CD4-positive, alpha-beta T cell treated with Interleukin-4 for 4 hours (primary cell): ENCODE results near the gene GBF1.
A peak's percentile ranks its signal among the peaks of the same experiment; 100 is the strongest.

ENCODE experiments used
- DNase-seq: peaks from one replicate; pipeline ENCODE4 v3.0.0-alpha.2; 2020

The GBF1 gene

DNA sequence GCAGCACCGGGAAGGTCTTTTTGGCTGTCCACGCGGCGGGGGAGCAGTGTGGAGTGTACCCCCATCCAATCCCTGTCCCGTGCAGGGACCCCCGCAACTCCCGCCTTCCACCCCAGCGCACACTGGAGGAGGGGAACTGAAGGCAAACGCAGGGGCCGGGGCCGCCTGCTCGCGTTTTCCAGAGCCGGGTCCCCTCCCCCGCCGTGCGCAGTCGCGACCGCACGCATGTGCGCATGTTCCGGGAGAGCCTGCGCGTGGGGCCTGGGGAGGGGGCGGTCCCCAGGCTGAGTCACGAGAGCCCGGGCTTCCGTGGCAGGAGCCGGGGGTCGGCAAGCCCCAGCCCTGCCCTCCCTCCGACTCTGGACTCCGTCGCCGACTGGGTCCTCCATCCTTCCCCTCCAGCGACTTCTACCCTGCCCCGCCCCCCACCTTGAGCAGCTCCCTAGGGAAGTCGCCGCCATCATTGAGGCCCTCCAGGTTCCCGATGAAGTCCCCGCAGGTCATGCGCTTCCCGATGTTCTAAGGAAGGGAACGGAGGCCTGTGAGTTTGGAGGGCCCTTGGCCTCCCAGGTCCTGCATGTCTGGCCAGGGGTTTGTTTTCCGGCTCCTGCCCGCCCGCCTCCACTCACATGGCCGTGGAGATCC is 165.2 kb downstream of the GBF1 start:
- DNase-seq = no peak

DNA sequence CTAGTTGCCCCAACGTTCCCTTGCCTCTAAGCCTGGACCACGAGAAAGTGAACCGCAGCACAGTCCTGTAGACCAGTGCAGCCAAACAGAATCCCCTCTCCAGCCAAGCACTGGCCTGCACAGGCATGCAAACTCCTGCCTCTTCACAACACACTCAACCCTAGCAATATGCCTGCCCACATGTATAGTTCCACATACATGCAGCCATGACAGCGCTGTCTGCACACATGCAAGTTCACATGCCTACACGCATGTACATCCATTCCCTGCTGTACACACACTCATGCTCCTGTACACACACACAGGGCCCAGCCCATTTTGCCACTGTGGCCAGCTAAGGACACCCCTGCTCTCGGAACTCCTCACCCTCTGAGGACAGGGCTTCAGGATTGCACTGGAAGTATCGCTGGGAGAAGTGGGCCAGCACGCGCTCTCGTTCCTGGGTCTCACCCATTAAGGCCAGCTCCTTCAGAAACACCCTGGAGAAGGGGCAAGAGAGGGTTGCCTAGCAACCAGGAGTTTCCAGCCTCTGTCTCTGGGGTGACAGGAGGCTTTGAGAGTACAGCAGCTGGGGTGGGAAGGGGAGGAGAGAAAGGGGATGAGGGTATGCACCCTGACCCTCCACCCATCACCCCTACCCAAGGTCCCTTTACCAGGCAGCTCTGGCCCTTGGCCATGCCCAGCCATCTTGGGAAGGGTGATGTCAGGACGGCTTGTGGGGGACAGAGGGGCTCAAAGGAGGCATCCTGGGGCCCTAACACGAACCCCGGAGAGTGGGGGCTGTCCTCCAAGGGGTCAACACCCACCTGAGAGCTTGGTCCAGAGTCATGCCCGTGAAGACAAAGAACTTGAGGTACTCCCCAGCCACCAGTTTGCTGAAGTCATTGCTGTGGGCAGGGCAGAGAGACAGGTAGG is 166.3 kb downstream of the GBF1 start:
- DNase-seq = no peak

GRCh38 chr10:102412293-102412692 is 167.0 kb downstream of the GBF1 start:
- no peak for DNase-seq

GRCh38 chr10:102413053-102413705 is 167.8 kb downstream of the GBF1 start:
- peak; percentile 44 for DNase-seq

- no peak for DNase-seq
Observed at GRCh38 chr10:102413806-102414561, 168.7 kb downstream of the GBF1 start.

GRCh38 chr10:102414749-102415148 is 169.4 kb downstream of the GBF1 start:
- no peak for DNase-seq

DNA sequence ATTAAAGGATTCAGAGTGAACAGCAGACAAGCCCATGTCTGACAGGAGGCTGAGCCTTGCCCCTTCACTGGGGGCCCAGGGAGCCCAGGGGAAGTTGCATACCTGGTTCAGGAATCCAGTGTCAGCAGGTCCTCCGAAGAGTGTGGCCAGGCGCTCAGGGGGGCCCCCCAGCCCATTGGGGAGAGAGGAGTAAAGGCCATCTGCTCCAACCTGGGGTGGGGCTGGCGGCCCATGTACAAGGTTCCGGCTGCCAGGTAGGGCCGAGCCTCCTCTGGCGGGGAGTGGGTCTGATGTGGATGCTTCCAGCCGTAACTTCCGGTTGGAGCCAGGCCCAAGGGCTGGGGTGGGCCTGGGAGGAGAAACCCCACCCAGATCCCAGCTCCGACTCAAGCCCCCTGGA is 171.0 kb downstream of the GBF1 start:
- DNase-seq = no peak

DNA sequence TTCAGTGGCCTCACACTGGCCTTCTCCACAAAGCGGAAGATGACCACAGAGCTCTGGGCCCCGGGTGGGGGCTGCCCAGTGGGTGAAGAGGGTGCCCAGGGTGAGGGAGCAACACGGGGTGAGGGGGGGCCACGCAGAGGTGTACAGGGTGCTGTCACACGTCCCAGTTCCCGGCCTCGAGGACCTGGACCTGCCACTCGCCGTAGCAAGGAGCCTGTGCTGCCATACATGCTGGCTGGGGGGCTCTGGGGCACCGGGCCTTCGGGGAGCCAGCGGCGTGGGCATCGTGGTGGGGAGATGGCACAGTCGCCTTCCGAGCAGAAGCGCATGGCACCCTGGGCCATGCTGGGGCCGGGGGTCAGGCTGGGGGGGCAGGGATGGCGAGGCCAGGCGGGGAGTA is 171.4 kb downstream of the GBF1 start:
- no peak for DNase-seq

DNA sequence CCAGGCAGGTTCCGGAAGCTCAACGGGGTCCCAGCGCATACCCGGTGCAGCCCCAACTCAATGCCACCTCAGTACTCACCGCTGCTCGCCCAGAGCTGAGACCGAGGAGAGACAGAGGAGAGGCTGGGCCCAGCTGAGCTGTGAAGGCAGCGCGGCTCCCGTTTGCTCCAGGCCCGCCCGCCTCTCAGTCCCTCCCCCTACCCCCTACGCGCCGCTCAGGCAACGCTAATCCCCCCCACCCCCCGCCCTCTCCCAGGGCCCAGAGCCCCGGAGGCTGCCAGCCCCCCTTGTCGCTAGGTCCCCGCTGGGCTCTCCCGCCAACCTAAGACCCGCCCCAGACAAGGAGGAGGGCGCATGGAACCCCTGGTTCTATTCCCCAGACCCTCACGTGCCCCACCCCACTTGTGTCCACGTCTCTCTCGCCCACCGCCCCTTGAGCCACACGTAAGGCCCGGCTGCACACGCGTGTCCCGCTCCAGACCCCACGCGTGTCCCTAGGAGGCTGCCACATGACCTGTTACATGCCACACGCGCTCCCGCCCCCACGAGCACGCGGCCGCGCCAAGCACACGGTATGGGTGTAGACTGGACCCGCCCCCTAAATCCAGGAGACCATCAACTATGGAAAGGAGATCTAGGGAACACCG is 173.4 kb downstream of the GBF1 start, which contains the start of gene PSD:
Gene PSD (minus strand): TSS at position 164 of the 647 bp plus-strand sequence. CDS start 1,747 bp downstream, outside the sequence.
- no peak for DNase-seq

- DNase-seq = peak; percentile 56
Observed at GRCh38 chr10:102419269-102420180, 174.2 kb downstream of the GBF1 start.

DNA sequence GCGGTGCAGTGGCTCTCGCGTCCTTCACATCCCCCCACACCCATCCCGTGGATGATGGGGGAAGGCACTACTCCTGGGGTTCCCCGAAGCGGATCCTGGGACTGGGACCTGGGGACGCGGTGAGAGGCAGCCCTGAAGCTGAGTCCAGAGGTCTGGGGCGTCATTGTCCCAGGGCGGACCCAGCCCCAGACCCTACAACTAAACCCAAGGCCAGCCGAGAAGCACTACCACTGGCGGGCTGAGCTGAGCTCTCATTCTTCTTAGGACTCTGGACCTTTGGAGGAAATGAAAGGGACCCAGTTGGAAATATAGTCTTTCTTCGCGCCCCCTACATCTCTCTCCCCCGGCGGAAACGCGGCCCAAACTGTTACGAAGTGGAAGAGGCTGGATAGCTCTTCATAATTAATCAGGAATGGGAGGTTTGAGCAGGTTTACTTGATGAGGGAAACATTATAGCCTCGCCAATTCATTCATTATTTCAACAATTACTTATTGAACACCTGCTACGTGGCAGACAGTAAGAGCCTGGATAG is 174.9 kb downstream of the GBF1 start:
- no peak for DNase-seq

DNA sequence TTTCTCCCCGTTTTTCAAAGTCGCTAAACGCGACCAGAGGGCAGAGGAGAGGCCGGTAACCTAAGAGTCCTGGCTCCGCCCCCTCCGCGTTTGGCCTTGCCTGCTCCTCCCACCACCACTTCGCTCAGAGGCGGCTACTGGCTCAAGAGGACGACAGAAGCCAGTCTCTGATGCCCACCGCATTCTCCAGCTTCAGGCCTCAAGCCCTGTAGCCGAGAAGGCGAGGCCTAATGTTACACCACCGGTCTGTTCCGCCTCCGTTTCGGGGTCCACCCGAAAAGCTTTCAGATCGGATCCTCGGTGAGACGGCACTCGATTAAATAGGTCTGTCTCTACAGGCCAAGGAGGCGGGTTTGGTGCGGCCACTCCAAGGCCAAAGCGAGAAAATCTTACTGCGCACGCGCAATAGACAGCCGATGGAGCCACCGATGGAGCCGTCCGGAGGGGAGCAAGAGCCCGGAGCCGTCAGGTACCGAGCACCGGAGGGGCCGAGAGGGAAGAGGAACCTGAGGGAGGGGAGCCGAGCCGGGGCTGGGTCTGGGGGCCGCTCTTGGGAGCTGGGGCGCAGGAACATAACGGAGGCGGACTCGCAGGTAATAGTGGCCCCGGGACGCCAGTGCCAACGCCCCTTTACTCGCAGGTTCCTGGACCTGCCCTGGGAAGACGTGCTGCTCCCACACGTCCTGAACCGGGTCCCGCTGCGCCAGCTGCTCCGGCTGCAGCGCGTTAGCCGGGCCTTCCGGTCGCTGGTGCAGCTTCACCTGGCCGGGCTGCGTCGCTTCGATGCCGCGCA is 175.6 kb downstream of the GBF1 start, which contains the start of gene FBXL15:
Gene FBXL15 (plus strand): TSS at position 123 of the 793 bp plus-strand sequence. CDS start 294 bp downstream, at position 417.
- DNase-seq = peak; percentile 96

DNA sequence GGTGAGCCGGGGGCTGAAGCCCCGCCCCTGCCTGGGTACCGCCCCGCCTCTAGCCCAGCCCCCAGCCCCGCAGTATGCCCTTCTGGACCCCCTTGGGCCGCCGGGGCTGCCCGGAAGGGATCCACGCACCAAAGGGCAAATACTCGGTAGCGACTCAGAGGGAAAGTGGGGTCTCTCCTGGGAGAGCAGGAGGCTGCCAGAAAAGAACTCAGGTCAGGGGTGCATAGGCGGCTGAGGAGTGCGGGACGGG is 176.1 kb downstream of the GBF1 start:
- DNase-seq = no peak

- DNase-seq = no peak
Observed at GRCh38 chr10:102421757-102422512, 176.6 kb downstream of the GBF1 start.

GRCh38 chr10:102422545-102423129 is 177.3 kb downstream of the GBF1 start:
- DNase-seq = peak; percentile 34

GRCh38 chr10:102423372-102423968 is 178.1 kb downstream of the GBF1 start:
- DNase-seq = no peak

GRCh38 chr10:102424145-102424544 is 178.8 kb downstream of the GBF1 start:
- DNase-seq = no peak

DNA sequence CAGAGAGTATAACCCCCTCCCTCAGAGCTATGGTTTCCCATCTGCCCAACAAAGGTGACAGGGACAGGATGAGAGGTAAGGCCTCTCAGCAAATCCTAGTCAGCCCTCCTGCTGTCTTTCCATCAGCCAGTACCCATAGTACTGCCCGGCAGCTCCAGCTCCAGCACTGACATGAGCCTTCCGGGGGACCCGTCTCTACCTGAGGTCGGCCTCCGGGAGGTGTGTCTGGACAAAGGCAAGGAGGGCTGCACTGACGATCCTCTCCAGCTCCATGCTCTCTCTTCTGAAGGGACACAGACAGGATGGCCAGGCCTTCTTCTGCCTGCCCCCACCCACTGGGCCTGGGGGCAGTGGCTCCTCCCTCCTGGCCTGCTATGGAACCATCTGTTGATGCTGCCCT is 179.6 kb downstream of the GBF1 start:
- no peak for DNase-seq

- no peak for DNase-seq
Observed at GRCh38 chr10:102425444-102425843, 180.1 kb downstream of the GBF1 start.
